ENCODE measurements around the gene RUNX1. TPM values are rescaled to one million over a fixed set of nuclear protein-coding genes. Genes with fewer than 3 reads are reported as not detected.
"Not testable (repeated sequence)": the region's sequence is repeated elsewhere in the genome, so short reads cannot be mapped to it uniquely, and the experiment has no call there.

The RUNX1 gene
- total RNA-seq, 1 donor from 2014 or later: 2.0 TPM

- DNase-seq: no peak
These were observed 32.4 kb downstream of the RUNX1 start for GRCh38 chr21:35016517-35017188.

- no peak for DNase-seq
These were observed 33.0 kb downstream of the RUNX1 start for GRCh38 chr21:35016071-35016470.

GRCh38 chr21:35015435-35016024, 33.6 kb downstream of the RUNX1 start:
- DNase-seq: no peak

- DNase-seq: no peak
These were observed 34.6 kb downstream of the RUNX1 start for GRCh38 chr21:35014302-35015041.

- no peak for DNase-seq
These were observed 37.4 kb downstream of the RUNX1 start for GRCh38 chr21:35011681-35012080.

GRCh38 chr21:35010447-35010846, 38.7 kb downstream of the RUNX1 start:
- no peak for DNase-seq

- no peak for DNase-seq
These were observed 41.8 kb downstream of the RUNX1 start for GRCh38 chr21:35007348-35007747.

- no peak for DNase-seq
These were observed 42.3 kb downstream of the RUNX1 start for GRCh38 chr21:35006771-35007170.

GRCh38 chr21:35006248-35006647, 42.9 kb downstream of the RUNX1 start:
- DNase-seq: no peak

- no peak for DNase-seq
These were observed 43.4 kb downstream of the RUNX1 start for GRCh38 chr21:35005560-35006224.

GRCh38 chr21:35005077-35005476, 44.0 kb downstream of the RUNX1 start:
- DNase-seq: no peak

GRCh38 chr21:35004314-35004713, 44.8 kb downstream of the RUNX1 start:
- no peak for DNase-seq

GRCh38 chr21:35002879-35003722, 46.0 kb downstream of the RUNX1 start:
- no peak for DNase-seq

GRCh38 chr21:34999397-34999941, 49.6 kb downstream of the RUNX1 start:
- no peak for DNase-seq

GRCh38 chr21:34998176-34998575, 50.9 kb downstream of the RUNX1 start:
- no peak for DNase-seq

GRCh38 chr21:34997294-34997693, 51.8 kb downstream of the RUNX1 start:
- no peak for DNase-seq

GRCh38 chr21:34996304-34997101, 52.6 kb downstream of the RUNX1 start:
- no peak for DNase-seq

- no peak for DNase-seq
These were observed 53.2 kb downstream of the RUNX1 start for GRCh38 chr21:34995979-34996303.

- DNase-seq: no peak
These were observed 54.1 kb downstream of the RUNX1 start for GRCh38 chr21:34994766-34995631.

- not testable (repeated sequence) for DNase-seq
These were observed 55.6 kb downstream of the RUNX1 start for GRCh38 chr21:34993521-34993921.
